TTC549 (cell line): Measurements from ENCODE around the gene ATP7B.
"Not testable (repeated sequence)": the region's sequence is repeated elsewhere in the genome, so short reads cannot be mapped to it uniquely, and the experiment has no call there.

Experiments used
- FAIRE-seq: peaks from 2 replicates; lab custom pipeline; 2012; peaks lifted over from hg19 to GRCh38; lab: Jason Lieb, UNC

The ATP7B gene

DNA sequence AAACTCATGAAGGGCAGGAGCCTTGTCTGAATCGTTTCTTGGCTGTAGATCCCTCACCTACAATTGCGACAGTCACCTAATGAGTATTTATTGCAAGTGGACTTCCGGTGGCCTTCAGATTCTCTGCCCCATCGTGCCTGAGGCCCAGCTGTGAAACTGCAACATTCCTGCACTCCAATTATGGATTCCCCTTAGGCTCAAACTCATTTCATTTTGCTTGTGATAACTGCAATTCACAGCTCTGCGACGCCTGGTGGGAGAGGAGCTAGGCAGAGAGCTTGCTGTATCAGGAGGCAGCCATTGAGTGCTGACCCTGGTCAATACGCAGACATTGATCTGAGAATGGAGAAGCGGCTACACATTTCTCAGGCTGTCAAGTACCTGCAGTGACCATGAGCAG lies 90.5 kb downstream of the ATP7B start:
- no peak for FAIRE-seq

DNA sequence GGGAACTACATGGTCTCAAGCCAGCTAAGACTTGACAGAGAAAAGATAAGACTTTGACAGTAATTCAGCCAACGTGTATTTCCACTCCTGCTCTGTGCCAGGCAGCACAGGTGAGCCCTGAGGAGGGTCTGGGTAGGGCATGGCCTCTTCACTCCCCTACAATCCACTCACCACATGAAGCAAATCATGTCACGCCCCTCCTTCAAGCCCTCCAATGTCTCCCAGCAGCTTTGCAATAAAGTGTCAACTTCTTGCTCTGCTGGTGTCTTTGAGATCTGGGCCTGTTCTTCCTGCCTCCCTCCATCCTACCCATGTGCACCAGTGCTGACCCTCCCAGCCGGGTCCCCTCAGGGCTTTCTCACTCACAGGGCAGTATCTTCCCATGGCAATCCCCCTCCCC lies 91.0 kb downstream of the ATP7B start:
- FAIRE-seq, result no peak

DNA sequence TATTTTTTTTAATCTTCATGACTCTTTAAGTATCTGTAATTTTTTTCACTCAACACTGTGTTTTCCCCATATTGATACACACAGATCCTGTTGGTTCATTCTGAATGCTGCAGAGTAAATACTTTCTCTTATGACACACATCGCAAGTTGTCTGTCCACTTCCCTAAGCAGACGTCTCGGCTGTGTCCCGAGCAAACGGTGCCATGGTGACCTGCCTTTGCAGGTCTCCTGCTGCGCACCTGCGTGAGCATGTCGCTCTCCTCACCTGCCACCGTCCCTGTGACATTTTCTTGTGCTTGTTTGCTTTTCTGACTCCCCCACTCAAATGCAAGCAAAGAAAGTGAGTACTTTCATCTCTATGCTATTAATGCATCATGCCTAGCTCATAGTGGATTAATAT lies 91.7 kb downstream of the ATP7B start:
- no peak for FAIRE-seq

DNA sequence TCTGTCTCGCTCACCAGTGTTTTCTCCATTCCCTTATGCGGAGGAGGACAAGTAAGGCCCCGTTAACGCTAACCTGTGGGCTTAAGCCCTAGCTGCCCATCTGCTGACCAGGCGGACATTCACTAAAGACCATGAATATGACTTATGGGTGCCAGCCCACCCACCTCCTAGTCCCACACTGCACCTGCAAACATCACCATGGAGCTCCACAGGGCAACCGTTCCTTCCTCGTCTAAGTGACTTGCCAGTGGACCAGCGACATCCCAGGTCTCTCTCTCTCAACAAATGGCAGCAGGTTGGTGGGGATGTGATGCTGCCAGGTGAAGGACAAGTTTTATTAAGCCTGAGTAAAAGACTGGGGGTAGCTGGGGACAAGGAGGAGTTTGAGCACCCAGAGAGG lies 94.3 kb downstream of the ATP7B start:
- FAIRE-seq, result no peak

DNA sequence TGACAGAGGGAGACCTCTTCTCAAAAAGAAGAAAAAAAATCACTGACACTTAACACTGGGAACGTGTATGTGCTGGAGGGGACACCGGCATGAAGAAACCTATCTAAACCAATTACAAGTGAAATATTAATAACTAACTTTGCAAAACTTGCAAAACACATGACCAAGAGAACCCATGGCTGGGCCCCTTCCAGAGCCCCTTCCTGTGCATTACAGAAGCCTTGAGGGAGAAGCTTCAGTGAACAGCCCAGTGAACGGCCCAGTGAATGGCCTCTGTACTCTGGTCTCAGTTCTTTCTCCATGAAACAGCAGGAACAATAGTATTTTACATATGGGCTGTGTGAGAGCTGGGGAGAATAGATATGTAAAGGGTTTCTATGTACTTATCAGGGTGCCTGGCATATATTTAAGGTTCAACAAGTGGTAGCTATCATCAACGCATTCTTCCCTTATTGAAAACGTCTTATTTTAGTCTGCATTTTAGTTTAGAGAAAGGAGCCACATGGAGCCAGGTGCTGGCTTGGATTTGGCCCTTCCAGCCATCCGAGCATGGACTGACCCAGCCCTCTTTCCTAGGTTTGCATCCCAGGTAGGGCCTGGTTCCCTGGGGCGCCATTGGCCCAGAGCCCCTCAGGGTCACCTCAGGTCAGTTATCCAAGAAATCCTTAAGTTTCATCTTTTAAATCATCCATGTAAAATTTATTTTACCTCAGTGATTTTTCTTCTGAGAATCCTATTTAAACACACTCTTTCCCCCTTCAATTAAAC lies 95.0 kb downstream of the ATP7B start:
- no peak for FAIRE-seq

DNA sequence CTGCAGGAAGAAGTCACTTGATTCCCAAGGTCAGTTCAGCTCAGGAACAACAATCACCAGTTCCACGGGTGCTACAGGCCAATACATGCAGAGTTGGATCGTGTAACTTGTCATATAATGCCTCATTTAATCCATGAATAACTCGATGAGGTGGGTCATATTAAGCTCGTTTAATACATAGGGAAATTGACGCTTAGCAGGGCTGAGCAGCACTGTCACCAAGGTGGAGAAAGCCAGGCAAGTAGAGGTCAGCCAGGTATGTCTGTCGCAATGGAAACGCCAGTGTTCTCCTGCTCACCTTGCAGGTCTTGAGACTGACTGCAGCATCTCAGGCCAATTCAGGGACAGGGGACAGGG lies 97.1 kb downstream of the ATP7B start:
- FAIRE-seq, result no peak

DNA sequence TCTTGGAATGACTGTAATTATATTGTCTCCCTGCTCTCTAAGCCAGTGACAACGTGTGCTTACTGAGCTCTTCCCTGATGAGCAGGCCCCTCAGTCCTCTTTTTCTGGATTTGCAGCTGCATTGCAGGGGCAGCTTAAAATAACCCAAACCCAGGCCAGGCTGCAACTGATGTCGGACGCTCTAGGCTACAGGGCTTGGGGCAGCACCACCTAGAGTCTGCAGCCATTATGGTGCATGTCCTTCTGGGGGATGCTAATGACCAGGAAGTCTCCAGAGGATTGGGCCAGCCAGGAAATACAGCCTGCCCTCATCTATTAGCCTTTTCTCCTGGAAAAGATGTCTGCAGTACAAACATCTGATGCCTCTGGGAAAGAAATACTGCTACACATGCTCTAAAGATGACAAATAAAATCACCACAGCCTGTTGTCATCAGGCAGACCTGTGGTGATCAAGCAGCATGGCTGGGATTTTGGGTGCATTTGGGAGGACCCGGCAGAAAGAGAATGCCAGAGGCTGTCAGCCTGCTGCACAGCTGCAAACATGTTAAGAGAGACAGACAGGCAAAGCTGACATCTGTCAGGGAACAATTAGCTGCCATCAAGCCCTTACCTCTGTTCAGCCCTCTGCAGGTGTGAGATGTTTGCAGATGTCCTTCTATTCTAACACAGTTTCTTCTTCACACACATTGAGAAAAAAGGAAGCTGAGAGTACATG lies 97.7 kb downstream of the ATP7B start:
- FAIRE-seq, result no peak

DNA sequence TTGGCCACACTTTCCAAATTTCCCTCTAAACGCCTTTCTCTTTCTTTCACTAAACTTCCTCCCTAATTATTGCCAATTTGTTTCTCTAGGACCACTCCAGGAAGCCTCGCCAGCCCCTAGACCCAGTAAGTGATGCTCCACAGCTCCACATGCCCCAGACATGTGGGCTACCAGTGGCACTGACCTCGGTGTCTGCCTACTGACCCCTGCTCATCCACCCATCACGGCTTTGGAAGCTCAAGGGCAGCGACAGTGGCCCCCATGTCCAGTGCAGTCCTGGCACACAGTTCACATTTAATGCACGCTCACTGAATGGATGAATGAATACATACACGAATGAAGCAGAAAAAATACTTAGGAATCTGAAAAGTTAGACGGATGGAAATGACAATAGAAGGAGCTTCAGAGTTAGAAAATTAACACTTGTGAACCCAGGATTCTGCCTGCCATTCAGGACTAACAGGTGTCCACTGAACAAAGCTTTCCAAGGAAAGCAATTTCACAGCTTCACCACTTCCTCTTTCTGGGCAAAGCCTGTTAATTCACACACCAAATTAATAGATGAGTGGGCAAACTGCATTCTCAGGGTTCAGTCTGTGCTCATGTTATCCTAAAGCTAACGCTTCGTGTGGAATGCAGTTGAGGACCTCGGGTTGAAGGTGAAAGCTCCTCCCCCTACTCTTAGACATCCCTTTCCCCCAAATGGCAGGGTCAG lies 98.6 kb downstream of the ATP7B start:
- FAIRE-seq, result no peak

DNA sequence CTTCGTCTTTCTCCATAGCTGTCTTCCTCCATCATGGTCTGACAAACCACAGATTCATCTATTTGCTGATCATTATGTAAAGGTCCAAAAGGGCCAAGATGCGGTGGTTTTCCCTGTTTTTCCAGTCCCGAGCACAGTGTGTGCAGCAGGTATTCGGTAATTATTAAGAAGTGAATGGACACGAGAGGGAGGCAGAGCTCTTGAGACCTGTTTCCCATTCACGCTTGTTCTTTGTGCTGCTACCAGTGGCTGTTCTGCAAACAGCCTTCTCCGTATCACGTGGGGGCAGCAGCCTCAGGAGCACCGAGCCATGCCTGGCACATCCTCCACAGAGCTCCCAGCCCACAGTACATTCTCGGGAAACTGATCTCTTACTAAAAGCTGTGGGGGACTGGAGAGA lies 99.2 kb downstream of the ATP7B start:
- no peak for FAIRE-seq

DNA sequence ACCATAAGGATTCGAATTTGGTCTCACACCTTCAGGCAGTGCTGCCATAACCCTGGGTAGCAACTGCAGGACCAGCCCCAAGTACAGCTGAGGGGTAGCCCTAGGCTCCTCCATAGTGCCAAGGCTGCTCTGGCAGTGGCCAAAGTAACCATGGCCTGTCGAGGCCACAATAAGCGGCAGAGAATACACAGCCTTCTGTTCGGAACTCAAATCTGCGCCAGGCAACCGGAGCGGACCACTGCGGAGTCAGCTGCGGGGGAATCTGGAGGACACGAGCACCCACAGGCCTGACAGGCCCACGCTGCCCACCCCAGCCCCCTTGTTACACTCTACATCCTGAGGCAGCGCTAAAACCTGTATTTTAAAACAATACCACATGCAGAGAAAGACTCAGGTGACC lies 100.7 kb downstream of the ATP7B start:
- no peak for FAIRE-seq

DNA sequence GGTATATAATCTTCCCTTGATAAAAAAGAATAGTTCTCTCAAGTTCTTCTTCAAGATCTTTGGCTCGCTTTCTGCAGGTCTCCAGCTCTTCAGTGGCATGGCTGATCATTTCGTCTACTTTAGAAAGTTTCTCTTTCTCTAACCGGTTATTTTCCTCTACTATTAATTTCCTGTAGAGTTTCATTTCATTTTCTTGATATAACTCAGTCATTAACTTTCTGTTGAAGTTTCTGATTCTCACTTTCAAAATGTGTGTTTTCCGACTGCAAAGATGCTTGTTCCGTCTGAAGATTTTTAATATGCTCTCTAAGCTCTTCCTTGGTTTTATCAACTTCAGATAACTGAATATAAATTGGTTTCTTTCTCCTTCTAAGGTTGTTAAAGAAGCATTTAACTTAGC lies 102.0 kb downstream of the ATP7B start:
- FAIRE-seq, result not testable (repeated sequence)

DNA sequence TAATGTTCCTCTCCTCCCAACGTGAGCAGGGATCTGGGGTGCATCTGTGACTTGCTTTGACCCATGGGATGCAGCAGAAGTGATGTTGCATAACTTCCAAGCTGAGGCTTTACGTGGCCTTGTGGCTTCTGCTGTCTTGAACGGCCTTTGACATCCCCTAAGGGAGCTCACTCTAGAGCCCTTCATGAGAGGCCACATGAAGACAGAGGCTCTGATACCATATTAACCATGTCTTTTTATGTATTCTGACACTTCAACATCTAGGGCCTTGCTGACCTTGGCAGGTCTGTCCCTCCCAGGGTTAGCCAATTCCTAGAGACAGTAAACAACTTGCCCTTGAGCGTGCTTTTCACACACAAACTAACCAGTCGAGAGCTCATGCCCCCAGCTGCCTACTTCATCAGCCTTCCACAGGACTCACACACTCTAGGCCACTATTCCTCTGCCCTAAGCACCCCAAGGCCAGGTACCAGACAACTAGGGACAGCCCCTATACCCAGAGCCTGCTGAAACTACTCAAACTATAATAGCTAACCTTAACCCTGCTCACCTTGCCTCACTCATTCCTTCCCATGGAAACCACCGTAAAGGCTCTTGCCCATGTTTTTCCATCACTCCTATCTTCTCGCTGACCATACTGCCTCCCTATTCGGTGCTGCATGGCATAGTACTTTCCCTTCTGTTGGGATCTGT lies 104.1 kb downstream of the ATP7B start:
- FAIRE-seq, result no peak

DNA sequence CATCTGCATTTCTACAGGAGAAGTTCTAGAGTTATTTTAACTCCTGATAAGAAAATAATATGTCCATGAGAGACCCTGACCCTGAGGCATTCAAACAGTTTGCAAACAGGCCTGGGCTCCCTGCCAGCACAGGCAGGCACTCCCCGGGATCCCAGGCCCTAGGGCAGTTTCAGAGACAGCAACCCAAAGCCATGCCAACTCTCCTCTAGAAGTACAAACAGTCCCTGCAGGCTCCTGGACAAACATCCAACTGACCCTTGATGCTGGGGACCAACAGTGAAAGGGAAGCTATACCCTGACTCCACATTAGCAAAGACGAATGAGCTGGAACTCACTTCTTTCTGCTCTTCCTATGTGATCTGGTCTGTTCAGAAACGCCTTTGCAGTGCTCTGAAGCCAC lies 104.7 kb downstream of the ATP7B start:
- no peak for FAIRE-seq

DNA sequence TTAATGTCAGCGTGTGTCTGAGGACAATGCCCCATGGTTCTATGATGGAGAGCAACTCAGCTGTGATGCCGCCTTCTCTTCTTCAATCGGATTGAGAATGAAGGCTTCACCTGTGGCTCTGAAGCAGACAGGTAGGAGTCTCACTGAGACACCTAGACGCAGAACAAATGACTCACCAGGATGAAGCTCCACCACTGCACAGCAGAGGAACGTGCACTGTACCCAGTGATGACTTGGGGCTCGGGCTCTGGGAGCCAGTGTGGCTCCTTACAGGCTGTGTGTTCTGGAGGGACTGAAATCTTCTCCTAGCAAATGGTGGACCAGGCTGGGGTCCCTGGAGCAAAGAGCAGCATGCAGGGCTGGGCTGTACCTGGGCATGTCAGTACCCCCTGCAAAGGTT lies 105.5 kb downstream of the ATP7B start:
- FAIRE-seq, result no peak

DNA sequence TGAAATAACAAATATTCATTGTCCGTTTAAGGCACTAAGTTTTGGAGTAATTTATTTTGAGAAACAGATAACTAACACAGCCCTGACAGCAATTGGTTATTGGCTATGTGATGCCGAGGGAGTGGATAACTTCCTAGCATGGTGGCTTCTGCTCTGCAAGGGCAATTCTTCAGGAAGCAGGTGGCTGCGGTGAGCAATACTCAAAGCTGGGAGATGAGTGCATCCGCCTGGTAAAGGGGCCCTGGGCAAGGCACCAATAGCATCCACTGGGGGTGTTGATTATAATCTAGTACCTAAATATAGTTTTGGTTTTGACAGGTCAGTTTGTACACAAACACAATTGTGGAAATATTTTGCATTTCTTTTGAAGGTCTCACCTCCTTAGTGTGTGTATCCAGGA lies 108.5 kb downstream of the ATP7B start:
- FAIRE-seq, result no peak

DNA sequence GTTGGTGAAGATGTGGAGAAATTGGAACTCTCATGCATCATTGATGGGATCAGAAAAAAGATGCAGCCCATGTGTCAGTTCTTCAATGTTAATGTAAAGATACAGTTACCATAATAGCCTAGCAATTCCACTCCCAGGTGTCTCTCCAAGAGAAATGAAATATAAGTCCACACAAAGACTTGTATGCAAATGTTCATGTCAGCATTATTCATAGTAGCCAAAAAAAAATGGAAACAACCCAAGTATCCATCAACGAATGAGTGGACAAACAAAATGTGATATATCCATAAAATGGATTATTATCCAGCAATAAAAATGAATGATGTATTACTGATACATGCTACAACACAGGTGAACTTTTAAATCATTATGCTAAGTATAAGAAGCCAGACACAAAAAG lies 110.8 kb downstream of the ATP7B start:
- no peak for FAIRE-seq

DNA sequence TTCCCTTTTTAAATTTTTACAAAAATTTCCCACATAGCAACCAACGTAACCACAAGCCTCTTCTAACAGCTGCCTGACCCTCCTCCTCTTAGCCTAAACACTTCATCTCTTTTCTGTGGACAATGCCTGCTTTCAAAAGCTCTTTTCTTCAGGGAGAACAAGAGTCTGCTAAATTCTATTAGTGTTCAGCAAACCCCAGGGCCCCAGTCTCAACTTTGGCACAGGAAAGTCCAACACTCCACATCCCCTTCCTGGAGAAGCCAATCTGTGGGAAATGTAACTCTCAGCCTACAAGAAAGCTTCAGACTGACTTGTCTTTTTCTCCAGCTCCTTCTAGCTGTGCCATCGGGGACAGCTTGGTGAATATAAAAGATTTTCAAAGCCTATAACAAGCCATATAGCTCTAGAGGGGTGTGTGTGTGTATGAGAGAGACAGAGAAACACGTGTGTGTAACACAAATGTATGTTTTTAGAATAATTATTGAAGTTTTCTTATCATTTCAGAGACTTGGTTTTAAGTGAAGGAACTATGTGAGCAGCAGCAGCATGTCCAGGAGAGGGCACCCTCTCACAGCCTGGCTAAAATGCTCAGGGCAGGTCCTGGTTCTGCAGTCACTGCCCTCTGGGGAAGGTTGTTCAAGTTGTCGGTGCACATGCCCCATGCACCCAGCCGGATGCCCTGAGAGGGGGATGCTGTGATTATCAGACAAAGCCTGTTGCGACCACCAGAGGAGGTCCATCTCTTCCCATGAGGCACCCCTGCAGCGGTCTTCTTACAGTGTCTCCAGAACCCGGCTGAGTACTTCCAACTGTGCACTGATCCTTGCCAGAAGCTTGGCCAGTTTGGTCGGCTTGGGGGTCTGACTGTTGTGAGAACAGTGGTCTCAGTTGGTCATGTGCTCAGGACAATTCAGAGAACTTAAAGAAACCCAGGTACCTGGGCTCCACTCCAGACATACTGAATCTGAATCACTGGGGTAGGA lies 115.1 kb downstream of the ATP7B start:
- FAIRE-seq, result no peak

DNA sequence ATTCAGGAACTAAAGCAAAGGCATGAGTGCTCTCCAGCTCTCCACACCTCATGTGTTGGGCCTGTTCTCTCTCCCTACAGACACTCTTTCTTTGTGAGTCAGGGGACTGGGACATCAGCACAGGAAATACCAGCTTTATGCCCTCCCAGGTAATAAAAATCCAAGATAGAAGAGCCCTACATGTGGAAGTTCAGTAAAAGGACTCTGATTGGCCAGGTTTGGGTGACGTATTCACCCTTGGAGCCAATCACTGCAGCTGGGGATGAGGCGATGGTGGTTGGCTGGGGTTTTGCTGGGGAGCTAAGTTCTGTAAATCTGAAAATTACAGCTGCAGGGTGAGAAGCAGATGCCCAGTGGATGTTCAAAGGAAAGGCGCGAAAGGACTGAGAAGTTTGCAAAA lies 117.0 kb downstream of the ATP7B start:
- FAIRE-seq, result no peak

DNA sequence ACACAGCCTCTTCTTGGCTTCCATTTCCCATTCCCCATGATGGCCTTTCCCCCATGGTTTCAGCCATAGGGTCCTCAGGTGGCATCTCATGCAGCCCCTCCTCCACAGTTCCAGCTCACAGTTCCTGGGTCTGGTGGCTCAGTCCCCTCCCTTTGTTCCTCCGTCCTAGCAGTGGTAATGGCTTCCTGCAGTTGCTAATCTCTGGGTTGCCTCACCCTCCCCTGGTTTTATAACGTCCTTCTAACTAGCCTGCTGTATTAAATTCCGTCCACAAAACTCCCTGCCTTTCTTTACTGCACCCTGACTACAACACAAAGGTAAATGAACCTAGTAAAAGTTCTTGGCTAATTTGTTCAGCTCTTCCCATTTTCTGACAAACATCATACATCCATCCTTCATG lies 118.6 kb downstream of the ATP7B start:
- no peak for FAIRE-seq

DNA sequence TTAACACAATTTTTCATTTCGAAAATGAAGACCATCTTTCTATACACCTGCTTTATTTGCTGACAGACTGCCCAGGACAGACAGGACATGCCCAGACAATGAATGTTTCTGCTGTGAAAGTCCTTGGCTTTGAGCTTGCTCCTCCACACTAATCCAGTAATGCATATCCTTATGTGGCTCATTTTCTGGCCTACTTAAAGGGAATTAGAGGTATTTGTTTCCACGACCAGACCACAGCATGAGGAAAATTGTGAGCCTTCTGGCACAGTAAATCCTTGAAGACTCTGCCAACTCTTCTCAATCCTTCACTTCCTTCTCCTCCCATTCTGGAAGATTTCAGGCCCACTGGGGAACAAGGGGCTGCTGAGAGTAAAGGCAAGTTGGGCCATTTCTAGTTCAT lies 123.8 kb downstream of the ATP7B start:
- FAIRE-seq, result no peak

DNA sequence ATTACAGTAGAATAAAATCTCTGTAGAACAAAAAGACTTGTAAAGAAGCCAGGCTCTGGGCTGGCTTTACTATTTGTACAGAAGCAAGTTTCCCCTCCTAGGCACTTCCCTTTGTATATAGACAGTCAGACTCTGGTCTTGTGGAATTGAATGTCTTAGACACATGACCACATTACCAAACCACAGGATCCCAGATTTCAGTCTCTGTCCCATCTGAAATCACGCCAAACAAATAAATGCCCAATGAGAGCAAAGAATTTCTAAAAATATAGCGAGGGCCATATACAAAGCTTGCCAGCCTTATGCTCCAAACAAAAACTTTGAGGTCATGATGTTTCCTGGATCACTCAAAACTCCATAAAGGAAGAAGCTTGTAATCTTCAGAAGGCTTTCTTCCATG lies 125.6 kb downstream of the ATP7B start:
- no peak for FAIRE-seq

DNA sequence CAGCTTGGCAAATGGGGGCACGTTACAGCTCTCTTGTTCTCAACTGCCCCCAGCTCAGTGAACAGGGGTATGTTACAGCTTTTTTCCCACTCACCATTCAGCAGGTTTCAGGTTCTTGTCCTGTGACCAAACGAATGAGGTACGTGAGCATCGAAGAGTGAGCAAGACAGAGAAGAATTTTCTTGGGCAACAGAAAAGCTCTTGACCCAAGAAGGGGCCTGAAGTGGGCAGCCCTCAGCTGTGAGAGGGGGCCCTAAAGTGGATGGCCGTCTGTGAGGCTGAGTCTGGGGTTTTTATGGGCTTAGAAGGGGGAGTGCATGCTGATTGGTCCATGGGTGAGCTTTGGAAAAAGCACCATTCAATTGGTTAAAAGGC lies 128.0 kb downstream of the ATP7B start:
- FAIRE-seq, result no peak
